CD4-positive, alpha-beta T cell (primary cell): ENCODE results near the gene RIIAD1. TPM values are rescaled to one million over a fixed set of nuclear protein-coding genes. Genes with fewer than 3 reads are reported as not detected.

ENCODE experiments used
- ATAC-seq: fragments of 200-7000 bp; cut with Tn5 transposase; one replicate; pipeline ENCODE4 v1.10.0; 2022; ENCODE audit warnings: mild to moderate bottlenecking; ENCODE audit not compliant: poor library complexity
- CTCF ChIA-PET: fragments of 350-600 bp; sonication (Branson Sonifier 250); formaldehyde crosslinking; loops from one replicate; lab custom pipeline; 2021; ENCODE audit warnings: antibody characterized with exemption, inconsistent platforms; lab: Charles Lee
- POLR2A ChIA-PET: fragments of 350-600 bp; sonication (Branson Sonifier 250); formaldehyde crosslinking; loops from one replicate; lab custom pipeline; 2021; ENCODE audit warnings: antibody characterized with exemption, inconsistent platforms; lab: Charles Lee
- DNase-seq, 14 experiments: peaks; one replicate each; pipeline ENCODE4 v3.0.0-alpha.2; 2013 to 2020; ENCODE audit warnings: mixed read lengths in 2 of 14
- H3K27ac ChIP-seq, 2 donors: one replicate each; pipeline versions ENCODE4 v1.5.1 to v1.7.0; 2013; ENCODE audit warnings: low read length in 2 of 2, low read depth in 1 of 2, mild to moderate bottlenecking in 1 of 2
- H3K27me3 ChIP-seq, 2 experiments: 1 replicate in 1 of 2; 2 replicates in 1 of 2; pipeline versions ENCODE4 v1.6.1 to v1.7.0; 2013; ENCODE audit warnings: low read length in 2 of 2, control low read depth in 1 of 2, mild to moderate bottlenecking in 1 of 2, moderate library complexity in 1 of 2; ENCODE audit not compliant: insufficient read depth in 2 of 2, control insufficient read depth in 1 of 2
- H3K36me3 ChIP-seq: one replicate; pipeline ENCODE4 v1.6.1; 2013; ENCODE audit warnings: low read length, control low read depth; ENCODE audit not compliant: insufficient read depth
- H3K4me1 ChIP-seq: one replicate; pipeline ENCODE4 v1.6.1; 2013; ENCODE audit warnings: low read length, control low read depth; ENCODE audit not compliant: insufficient read depth
- H3K4me3 ChIP-seq: one replicate; pipeline ENCODE4 v1.5.1; 2013; ENCODE audit warnings: mild to moderate bottlenecking, low read length, moderate library complexity
- H3K9me3 ChIP-seq, 2 experiments: 1 replicate in 1 of 2; 2 replicates in 1 of 2; pipeline versions ENCODE4 v1.6.1 to v1.7.0; 2013; ENCODE audit warnings: low read length in 2 of 2, mild to moderate bottlenecking in 2 of 2, control low read depth in 1 of 2, moderate library complexity in 1 of 2; ENCODE audit not compliant: control insufficient read depth in 1 of 2, insufficient read depth in 1 of 2
- H3K27ac Mint-ChIP-seq: one replicate; pipeline ENCODE4 v1.8.0; 2020; ENCODE audit warnings: mixed read lengths
- H3K27me3 Mint-ChIP-seq: one replicate; pipeline ENCODE4 v1.8.0; 2021; ENCODE audit warnings: mixed read lengths
- H3K36me3 Mint-ChIP-seq: one replicate; pipeline ENCODE4 v1.8.0; 2021; ENCODE audit warnings: low read depth, mixed read lengths
- H3K4me1 Mint-ChIP-seq: one replicate; pipeline ENCODE4 v1.8.0; 2021; ENCODE audit warnings: low read depth, mixed read lengths
- H3K4me3 Mint-ChIP-seq: one replicate; pipeline ENCODE4 v1.8.0; 2020; ENCODE audit warnings: mild to moderate bottlenecking, mixed read lengths
- H3K9me3 Mint-ChIP-seq: one replicate; pipeline ENCODE4 v1.8.0; 2020; ENCODE audit warnings: mixed read lengths
- intact Hi-C, 2 experiments: fragments of 100-400 bp; cut with DNase I in 1 of 2; cut with micrococcal nuclease in 1 of 2; formaldehyde crosslinking; loops; one replicate each; pipeline versions ENCODE4 v1.15.1 to v1.9.0; 2023 to 2025; cut with DNase I, micrococcal nuclease
- total RNA-seq, 174 experiments: library from RNA in 2 of 174; stranded (reverse) in 2 of 174; gene quantifications; one replicate each; pipeline ENCODE4 v1.2.3 and lab custom pipeline; 2021 to 2026
- TF ChIP-seq, protein P1 (sequence below): fragments of 200-600 bp; IDR thresholded peaks from one replicate; pipeline ENCODE4 v1.8.0; 2022; ENCODE audit warnings: antibody characterized with exemption, mild to moderate bottlenecking

Gene RIIAD1
- total RNA-seq, 2 experiments from 2014 or later = not detected

DNA sequence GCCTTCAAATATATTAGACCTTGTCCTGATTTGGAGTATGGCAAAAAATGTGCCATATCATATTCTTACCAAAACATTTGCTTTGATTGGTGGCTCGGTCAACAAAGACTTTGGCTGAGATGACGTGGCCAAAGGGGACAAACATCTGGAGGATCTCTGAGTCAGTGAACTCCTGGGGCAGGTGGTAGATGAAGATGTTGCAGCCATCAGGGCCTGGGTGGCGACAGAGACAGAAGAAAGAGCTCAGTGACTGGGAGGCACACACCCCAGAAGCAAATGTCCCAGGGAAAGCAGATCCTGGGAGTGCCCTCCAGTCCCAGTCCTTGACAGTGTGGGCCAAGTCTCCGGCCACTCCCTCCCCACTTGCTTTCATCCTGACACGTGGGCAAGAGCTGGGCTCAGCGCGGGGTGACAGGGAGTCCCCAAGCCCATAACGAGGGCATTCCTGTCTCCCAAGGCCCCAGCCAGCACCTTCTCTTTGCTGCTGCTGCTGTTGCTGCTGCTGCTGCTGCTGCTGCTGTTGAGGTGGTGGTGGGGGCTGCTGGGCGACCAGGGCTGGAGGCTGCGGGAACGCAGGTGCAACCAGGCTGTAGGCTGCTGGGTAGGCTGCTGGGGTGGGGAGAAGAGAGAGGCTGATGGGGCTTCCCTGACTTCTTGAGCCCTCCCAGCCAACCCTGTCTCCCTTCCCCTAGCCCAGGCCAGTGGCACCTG lies 15.4 kb upstream of the RIIAD1 start:
- H3K36me3 ChIP-seq = no peaks in the 10 kb centered on the region
- no peak overlapping the region for H3K27ac ChIP-seq
- H3K27ac Mint-ChIP-seq = no peak overlapping the region
- no peaks in the 10 kb centered on the region for H3K9me3 ChIP-seq
- no peak overlapping the region for H3K4me3 Mint-ChIP-seq
- intact Hi-C loops = no loop called here
- ChIA-PET CTCF (interaction anchor here (1.2 kb wide), 1 partner anchor 15 kb away, joined by 3 read pairs; no protein-coding TSS in a partner anchor), POLR2A (no interaction called here)
- peaks cover 4% of the 10 kb centered on the region for H3K4me1 Mint-ChIP-seq
- H3K36me3 Mint-ChIP-seq = peaks cover 6% of the 10 kb centered on the region
- no peak for ATAC-seq
- H3K4me1 ChIP-seq = peaks cover 9% of the 10 kb centered on the region
- H3K27me3 Mint-ChIP-seq = no peaks in the 10 kb centered on the region
- TF ChIP-seq, protein P1, sequence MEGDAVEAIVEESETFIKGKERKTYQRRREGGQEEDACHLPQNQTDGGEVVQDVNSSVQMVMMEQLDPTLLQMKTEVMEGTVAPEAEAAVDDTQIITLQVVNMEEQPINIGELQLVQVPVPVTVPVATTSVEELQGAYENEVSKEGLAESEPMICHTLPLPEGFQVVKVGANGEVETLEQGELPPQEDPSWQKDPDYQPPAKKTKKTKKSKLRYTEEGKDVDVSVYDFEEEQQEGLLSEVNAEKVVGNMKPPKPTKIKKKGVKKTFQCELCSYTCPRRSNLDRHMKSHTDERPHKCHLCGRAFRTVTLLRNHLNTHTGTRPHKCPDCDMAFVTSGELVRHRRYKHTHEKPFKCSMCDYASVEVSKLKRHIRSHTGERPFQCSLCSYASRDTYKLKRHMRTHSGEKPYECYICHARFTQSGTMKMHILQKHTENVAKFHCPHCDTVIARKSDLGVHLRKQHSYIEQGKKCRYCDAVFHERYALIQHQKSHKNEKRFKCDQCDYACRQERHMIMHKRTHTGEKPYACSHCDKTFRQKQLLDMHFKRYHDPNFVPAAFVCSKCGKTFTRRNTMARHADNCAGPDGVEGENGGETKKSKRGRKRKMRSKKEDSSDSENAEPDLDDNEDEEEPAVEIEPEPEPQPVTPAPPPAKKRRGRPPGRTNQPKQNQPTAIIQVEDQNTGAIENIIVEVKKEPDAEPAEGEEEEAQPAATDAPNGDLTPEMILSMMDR = no peak
- no peak for DNase-seq
- no peak overlapping the region for H3K4me3 ChIP-seq
- H3K27me3 ChIP-seq = no peaks in the 10 kb centered on the region
- no peaks in the 10 kb centered on the region for H3K9me3 Mint-ChIP-seq

DNA sequence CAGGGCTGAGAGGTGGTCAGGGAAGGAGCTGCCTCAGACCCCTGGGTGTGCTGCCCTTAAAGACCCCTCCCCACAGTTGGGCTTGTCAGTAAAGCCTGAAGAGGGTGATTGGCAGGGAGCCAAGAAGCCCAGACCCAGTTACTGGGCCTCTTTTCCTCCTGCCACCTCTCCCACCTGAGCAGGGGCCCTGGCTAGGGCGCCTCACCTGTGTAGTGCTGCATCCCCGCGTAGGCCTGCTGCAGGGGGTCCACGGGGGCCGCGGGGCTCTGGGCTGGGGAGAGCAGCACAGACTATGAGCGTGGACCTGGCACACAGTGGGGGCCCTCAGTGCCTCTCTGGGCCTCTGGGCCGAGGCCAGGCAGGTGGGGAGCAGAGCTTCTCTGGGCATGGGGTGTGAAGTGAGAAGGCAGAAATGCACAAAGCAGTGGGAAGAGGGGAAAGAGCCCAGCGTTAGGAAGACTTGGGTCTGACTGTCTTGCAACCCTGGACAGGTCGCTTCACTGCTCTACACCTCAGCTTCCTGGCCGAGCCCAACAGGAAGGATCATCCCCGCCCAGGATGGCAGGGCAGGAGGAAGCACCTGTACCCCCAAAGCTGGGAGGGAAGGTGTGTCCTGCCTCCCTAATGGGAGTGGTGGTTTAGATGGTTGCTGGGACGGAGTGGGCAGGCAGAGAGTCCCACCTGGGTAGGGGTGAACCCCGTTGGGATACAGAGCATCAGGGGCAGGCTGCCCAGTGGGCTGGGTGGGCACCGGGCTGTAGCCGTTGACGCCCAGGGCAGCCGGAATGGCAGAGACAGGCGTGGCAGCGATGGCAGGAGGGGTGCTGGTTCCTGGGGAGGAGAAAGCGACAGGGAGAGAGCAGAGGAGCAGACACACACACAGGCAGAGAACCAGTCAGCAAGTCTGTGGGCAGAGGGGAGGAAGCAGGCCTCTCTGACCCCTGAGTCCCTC lies 14.6 kb upstream of the RIIAD1 start:
- DNase-seq = no peak
- Histone ChIP-seq H3K9me3 (no peaks in the 10 kb centered on the region), H3K27ac (no peak overlapping the region), H3K4me3 (no peak overlapping the region), H3K4me1 (peaks cover 9% of the 10 kb centered on the region), H3K27me3 (no peaks in the 10 kb centered on the region), H3K36me3 (no peaks in the 10 kb centered on the region)
- CTCF ChIA-PET = interaction anchor here (0.6 kb wide), 1 partner anchor 46 kb away, joined by 3 read pairs; no protein-coding TSS in a partner anchor
- no peaks in the 10 kb centered on the region for H3K36me3 Mint-ChIP-seq
- H3K27me3 Mint-ChIP-seq = no peaks in the 10 kb centered on the region
- no peak overlapping the region for H3K27ac Mint-ChIP-seq
- H3K4me1 Mint-ChIP-seq = peaks cover 4% of the 10 kb centered on the region
- TF ChIP-seq, protein P1 = no peak
- intact Hi-C loops = no loop called here
- no peak overlapping the region for H3K4me3 Mint-ChIP-seq
- POLR2A ChIA-PET = no interaction called here
- no peaks in the 10 kb centered on the region for H3K9me3 Mint-ChIP-seq
- ATAC-seq = no peak

DNA sequence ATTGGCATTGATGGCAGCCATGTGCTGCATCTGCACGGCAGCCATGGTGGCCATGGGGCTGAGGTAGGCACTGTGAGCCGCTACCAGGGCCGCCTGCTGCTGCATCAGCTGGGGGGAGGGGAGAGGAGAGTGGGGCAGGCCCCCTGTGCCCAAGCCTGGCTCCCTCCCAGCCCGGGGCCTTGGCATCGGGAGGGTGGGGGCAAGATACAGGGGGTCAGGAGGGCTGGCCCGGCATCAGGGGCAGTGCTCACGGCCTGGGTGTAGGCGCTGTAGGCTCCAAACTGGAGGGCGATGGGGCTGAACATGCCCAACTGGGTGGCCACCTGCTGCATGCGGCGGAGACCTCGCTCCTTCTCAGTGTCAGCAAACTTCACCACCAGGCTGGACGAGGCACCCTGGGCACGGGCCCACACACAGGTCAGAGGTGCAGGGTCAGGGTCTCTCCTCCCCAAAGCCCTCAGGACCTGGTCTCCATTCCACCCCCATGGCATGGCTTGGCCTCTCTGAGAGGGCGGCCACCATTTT lies 13.7 kb upstream of the RIIAD1 start:
- CTCF ChIA-PET = no interaction called here
- intact Hi-C loops = no loop called here

More for the DNA sequence above, 13.7 kb upstream of the RIIAD1 start:
- Mint-ChIP-seq H3K9me3 (no peaks in the 10 kb centered on the region), H3K4me3 (no peak overlapping the region), H3K4me1 (peaks cover 4% of the 10 kb centered on the region), H3K36me3 (no peaks in the 10 kb centered on the region), H3K27me3 (peaks cover 4% of the 10 kb centered on the region), H3K27ac (no peak overlapping the region)
- no peaks in the 10 kb centered on the region for H3K36me3 ChIP-seq
- ATAC-seq (no peak), DNase-seq (no peak)
- TF ChIP-seq, protein P1 = no peak
- peaks cover 0 to 4% of the 10 kb centered on the region in 2 experiments for H3K27me3 ChIP-seq
- no peak overlapping the region for H3K4me3 ChIP-seq
- H3K27ac ChIP-seq = no peak overlapping the region
- POLR2A ChIA-PET = no interaction called here
- no peaks in the 10 kb centered on the region for H3K9me3 ChIP-seq
- peaks cover 9% of the 10 kb centered on the region for H3K4me1 ChIP-seq
